DMS153 (cell line): ENCODE measurements around the gene TTC4.
"Not testable (repeated sequence)": the region's sequence is repeated elsewhere in the genome, so short reads cannot be mapped to it uniquely, and the experiment has no call there.

Experiments used
- DNase-seq: peaks from one replicate; lab custom pipeline; 2025; lab: John Stamatoyannopoulos, UW

TTC4 gene

DNA sequence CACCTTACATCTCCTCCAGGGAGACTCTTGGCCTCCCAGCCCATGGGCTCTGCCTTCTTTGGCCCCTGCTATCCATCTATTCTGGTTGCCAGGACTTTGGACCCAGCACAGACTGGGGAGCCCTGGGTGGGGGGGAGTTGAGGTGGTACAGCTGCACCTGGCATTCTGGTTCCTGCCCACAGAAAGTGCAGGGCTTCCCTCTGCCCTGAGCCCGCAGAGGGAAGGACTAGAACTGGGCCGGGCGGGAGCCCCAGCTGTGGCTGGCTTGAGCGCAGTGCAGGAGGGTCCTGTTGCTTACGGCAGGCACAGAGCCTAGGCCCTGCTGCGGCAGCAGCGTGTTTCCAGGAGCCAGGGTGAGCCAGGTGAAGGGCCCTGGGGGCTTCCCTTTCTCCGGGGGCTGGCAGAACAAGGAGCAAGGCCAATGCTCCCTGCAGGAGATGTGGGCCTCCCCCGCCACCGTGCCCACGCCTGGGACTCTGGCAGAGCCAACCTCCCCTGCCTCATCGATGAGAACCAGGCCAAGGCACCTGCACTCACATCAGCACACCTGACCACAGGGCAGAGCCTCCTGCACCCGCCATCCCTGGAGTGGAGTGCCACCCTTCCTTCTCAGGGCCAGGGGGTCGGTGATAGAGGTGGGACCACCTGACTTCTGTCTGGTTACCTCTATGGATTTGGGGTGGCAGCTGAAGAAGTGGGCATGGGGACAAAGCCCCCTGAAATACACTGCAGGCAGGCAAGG lies 32.6 kb downstream of the TTC4 start:
- no peak for DNase-seq

DNA sequence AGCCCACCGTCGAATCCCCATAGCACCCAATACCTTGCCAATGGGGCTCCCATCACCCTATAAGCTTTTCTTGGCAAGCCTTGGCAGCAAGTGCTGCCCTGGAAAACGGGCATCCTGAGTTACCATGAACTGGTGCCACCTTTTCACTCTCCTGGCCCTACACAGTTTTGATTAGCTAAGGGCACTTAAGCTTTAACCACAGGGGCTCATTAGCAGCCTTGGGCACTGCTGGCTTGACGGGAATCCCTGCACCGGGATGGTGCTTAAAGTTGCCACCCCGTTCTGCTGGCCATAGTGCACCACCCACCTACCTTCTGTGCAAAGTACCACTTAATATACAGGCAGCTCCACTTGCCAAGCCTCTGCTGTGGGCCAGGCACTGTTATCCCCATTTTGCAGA lies 34.9 kb downstream of the TTC4 start:
- DNase-seq, result no peak

GRCh38 chr1:54751426-54751825 lies 35.8 kb downstream of the TTC4 start:
- no peak for DNase-seq

DNA sequence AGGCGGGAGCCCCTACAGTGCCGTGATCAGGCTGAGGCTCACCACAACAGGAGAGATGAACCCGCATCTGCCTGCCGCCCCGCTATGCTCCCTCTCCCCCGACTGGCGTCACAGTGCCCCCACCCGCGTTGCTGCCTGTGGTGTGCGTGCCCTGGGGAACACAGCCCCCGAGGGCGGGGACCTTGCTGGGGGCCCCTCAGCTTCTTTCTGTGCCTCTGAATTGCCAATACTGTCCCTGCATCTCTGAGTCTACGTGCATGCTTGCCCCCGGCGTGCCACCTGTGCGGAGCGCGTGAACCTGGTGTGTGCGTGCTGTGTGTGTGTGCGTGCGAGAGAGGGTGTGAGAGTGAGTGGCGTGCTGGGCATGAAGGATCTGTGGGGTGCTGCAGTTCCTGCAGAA lies 38.4 kb downstream of the TTC4 start:
- no peak for DNase-seq

DNA sequence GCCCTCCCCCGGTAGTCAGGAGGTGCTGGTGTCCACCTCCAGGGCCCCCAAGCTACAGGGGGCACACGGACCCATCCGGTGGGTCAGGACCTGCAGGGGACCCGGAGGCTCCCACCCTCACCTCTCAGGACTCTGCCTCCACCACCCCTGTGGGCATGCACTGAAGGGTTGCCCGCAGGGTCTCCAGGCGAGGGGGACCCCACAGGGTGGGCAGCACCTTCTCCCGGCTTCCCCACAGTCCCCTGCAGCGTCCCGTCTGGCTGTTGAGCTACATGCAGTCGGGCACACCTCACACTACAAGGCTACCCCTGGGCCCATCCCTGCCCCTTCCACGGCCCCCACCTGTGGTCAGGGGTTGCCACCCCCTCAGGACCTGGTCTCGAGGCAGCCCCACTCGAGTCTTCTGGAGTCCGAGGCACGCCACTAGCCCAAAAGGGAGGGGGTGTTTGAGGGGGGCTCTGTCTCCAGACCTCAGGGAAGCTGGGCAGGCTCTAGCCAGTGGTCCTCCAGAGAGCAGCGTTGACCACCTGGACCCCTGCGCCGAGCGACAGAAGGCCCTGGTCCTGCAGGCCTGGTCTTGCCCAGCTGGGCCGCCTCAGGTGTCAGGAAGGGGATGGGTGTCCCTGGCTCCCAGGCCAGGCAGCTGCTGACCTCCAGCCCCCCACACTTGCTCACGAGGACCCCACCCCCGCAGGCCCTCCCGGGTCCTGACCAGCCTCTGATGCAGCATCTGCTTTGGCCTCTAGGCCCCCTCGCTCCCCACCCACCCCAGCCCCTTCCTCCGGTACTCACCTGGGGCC lies 39.0 kb downstream of the TTC4 start:
- DNase-seq, result no peak

DNA sequence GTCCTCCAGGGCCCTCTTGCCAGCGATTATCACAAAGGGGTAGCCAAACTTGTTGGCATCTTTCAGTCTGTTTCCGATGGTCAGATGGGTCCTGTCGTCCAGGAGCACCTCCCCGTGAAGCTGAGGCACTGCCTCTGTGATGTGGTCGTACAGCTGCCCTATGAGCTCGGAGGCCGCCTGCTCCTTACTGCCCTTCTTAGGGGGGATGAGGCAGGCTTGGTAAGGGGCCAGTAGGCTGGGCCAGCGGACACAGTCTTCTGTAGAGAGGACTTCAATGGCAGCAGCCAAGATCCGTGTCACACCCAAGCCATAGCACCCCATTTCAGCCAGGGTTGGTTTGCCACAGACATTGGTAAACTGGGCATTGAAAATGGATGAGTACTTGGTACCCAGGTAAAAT lies 42.2 kb downstream of the TTC4 start:
- no peak for DNase-seq

GRCh38 chr1:54758678-54759348 lies 43.2 kb downstream of the TTC4 start:
- no peak for DNase-seq

- DNase-seq, result no peak
Measured at GRCh38 chr1:54763816-54764132, 48.1 kb downstream of the TTC4 start.

DNA sequence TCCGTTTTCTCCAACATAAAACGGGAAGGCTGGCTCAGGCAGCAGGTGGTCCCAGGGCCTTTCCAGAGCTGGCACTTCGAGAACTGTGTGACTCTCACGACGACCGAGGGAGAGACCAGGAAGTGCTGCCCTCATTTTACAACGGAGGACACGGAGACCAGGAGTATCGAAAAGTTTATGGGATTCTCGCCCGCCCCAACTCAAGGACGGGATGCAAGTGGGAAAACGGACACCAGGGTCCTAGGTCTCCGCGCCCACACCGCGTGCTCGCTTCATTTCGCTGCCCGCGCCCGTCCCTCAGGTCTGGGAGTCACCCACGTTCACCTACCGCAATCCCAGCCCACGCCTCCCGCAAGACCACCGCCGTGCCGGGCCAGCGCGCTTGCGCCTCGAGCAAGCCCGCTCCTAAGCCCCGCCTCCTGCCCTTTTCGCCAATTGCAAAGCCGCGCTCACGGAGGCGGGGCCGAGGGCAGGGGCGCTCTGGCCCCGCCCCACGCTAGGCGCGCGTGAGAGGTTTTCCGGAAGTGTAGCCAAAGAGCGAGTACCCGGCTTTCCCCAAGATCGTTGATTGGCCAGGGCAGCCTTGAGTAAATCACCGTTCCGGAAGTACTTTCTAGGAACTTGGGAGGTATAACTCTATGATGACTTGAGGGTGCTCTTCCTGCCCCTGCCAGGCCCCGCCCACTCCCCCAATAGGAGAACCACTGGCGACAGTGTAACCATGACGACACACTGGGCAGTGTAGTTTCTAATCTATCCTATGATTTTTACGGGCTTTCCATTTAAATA lies 48.7 kb downstream of the TTC4 start, which contains the start of gene PARS2:
TSS of gene PARS2 (minus strand) at position 391 of the 789 bp plus-strand sequence. CDS start 5,362 bp downstream, outside the sequence.
- DNase-seq, result peak; percentile 99

- no peak for DNase-seq
Measured at GRCh38 chr1:54764922-54765561, 49.4 kb downstream of the TTC4 start.

GRCh38 chr1:54766726-54767125 lies 51.1 kb downstream of the TTC4 start:
- DNase-seq, result no peak

DNA sequence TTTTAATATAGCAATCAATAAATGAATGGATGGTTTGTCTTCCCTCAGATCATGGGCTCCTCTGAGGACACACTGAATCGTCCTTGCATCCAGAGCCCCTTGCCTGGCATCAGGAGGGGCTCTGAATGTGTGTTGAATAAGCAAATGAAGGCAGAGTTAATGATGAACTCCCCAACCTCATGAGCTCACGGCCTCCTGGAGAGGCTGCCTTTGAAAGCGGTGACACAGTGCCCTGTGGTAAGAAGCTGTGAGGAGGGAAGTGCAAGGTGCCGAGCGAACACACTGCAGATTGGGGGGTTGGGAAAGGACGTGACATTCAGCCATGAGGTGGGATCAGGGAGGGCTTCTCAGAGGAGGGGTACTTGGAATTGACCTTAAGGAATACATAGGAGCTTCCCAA lies 51.9 kb downstream of the TTC4 start:
- DNase-seq, result no peak

DNA sequence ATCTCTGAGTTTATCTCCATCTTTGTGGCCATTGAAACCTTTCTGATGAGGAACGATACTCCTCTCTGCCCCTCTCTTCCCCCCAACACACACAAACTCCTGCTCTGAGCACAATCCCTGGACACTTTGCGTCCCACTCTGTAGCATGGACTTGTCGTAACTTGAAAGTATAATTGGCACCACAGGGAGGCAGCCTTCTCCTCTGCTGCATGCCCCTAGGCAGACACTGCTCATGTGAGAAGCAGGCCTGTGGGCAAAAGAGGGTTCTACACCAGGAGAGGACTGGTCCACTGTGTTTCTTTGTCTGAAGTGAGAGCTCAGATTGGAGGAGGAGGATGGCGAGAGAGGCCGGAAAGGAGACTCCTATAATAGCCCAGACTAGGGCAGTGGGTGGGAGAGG lies 52.4 kb downstream of the TTC4 start:
- DNase-seq, result no peak

- no peak for DNase-seq
Measured at GRCh38 chr1:54772951-54773350, 57.3 kb downstream of the TTC4 start.

- peak; percentile 9 for DNase-seq
Measured at GRCh38 chr1:54774820-54775498, 59.3 kb downstream of the TTC4 start.

- not testable (repeated sequence) for DNase-seq
Measured at GRCh38 chr1:54775828-54776721, 60.4 kb downstream of the TTC4 start.

- DNase-seq, result no peak
Measured at GRCh38 chr1:54777011-54777410, 61.4 kb downstream of the TTC4 start.

- no peak for DNase-seq
Measured at GRCh38 chr1:54777431-54777830, 61.8 kb downstream of the TTC4 start.

- DNase-seq, result no peak
Measured at GRCh38 chr1:54781023-54781723, 65.5 kb downstream of the TTC4 start.
